HG03460 (cell line): ENCODE data around the gene RBMY1E.
"Not testable (repeated sequence)": the region's sequence is repeated elsewhere in the genome, so short reads cannot be mapped to it uniquely, and the experiment has no call there.

Experiments used
- ATAC-seq: cut with Tn5 transposase; IDR thresholded peaks from one replicate; pipeline ENCODE4 v1.9.1; 2021; ENCODE audit not compliant: unreplicated experiment

The RBMY1E gene

GRCh38 chrY:21917932-21918331 is at the start of gene RBMY1E:
RBMY1E (minus strand) TSS chrY:21918032; CDS start chrY:21916054, 1,978 bp downstream.
- ATAC-seq = not testable (repeated sequence)

- ATAC-seq = not testable (repeated sequence)
Observed at GRCh38 chrY:21894426-21894825, 23.4 kb downstream of the RBMY1E start, which contains the start of gene RBMY1D. RBMY1D (minus strand) TSS chrY:21894526; CDS start chrY:21892513, 2,013 bp downstream.

GRCh38 chrY:21869407-21870076 is 48.3 kb downstream of the RBMY1E start:
- peak; percentile 86 for ATAC-seq
